ENCODE data around the gene DNAH12. TPM values are rescaled to one million over a fixed set of nuclear protein-coding genes. Genes with fewer than 3 reads are reported as not detected.

Gene DNAH12
- total and polyA plus RNA-seq, 2 of the 13 experiments (the other 11 are each of a cell fraction or from before 2014, with no cell fraction given): 0.11 TPM

DNA sequence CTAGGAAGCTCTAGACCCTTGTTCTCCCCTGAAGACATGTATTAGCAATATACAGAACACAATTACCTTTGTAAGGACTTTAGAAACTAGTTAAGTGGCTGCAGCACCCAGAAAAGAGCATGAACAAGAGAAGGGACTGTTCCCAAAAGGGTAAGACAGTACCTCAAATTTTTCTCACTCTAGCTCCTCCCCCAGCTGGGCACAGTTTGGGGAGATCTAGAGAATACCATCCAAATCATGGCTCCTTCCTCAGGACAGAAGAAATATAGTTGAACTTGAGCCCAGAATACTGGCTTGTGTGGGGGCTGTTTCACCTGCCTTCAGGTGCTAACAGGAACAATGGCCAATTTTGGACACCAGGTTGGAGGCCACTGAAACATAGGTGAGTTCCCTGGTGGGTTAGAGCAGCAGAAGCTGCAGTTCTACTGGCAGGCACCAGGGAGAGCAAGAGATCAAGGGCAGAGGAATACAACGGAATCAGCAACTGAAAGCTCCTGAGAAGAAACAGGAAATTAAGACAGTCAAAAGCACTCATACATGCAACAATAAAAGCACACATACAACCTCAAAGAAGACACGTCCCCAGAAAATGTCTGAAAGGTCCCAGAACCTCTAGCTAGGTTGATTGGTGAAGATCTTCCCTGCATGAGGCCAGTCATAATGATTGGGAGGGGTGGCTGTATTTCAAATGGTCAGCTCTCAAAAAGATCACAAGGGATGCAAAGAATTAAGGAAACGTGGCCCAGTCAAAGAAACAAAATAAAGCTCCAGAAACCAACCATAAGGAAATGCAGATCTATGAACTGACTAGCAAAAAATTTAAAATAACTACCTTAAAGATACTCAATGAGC lies 146.7 kb downstream of the DNAH12 start (continued):
- TF ChIP-seq STAG1 (CRISPR knock-in tag; IDR thresholded peaks at IDR 0.05) (peak; percentile 95), ZNF878 (CRISPR knock-in tag; IDR thresholded peaks at IDR 0.05) (no peak), HMG20B (CRISPR knock-in tag; conservative IDR thresholded peaks at IDR 0.05) (no peak), FIP1L1 (IDR thresholded peaks at IDR 0.05; ENCODE audit: borderline replicate concordance, insufficient read depth, low read depth, low read length) (no peak), NR2F6 (IDR thresholded peaks at IDR 0.05) (no peak), NR2F6 (CRISPR knock-in tag; IDR thresholded peaks at IDR 0.05) (no peak; the same call in 1 of the 2 replicates), FOXA3 (CRISPR knock-in tag; IDR thresholded peaks at IDR 0.05) (no peak), MATR3 (CRISPR knock-in tag; IDR thresholded peaks at IDR 0.05) (no peak), RBFOX2 (IDR thresholded peaks at IDR 0.05; ENCODE audit: low read depth, low read length) (no peak), JUND (CRISPR knock-in tag; IDR thresholded peaks at IDR 0.05) (no peak), ZNF224 (CRISPR knock-in tag; IDR thresholded peaks at IDR 0.05) (no peak), SMAD1 (CRISPR knock-in tag; IDR thresholded peaks at IDR 0.05; ENCODE audit: borderline replicate concordance, low read depth) (no peak), ZNF841 (CRISPR knock-in tag; IDR thresholded peaks at IDR 0.05; ENCODE audit: borderline replicate concordance) (no peak), ZNF530 (CRISPR knock-in tag; IDR thresholded peaks at IDR 0.05; ENCODE audit: low read depth) (no peak), HNF4G (IDR thresholded peaks at IDR 0.05; ENCODE audit: borderline replicate concordance, low read depth, low read length) (no peak), HNF4G (CRISPR knock-in tag; IDR thresholded peaks at IDR 0.05; ENCODE audit: borderline replicate concordance, low read depth) (no peak)
- TF ChIP-seq, protein P1, sequence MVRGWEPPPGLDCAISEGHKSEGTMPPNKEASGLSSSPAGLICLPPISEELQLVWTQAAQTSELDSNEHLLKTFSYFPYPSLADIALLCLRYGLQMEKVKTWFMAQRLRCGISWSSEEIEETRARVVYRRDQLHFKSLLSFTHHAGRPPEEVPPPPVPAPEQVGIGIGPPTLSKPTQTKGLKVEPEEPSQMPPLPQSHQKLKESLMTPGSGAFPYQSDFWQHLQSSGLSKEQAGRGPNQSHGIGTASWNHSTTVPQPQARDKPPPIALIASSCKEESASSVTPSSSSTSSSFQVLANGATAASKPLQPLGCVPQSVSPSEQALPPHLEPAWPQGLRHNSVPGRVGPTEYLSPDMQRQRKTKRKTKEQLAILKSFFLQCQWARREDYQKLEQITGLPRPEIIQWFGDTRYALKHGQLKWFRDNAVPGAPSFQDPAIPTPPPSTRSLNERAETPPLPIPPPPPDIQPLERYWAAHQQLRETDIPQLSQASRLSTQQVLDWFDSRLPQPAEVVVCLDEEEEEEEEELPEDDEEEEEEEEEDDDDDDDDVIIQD (CRISPR knock-in tag; IDR thresholded peaks at IDR 0.05; ENCODE audit: low read depth): peak; percentile 24; the same call in 1 of the 2 replicates
- TF ChIP-seq, protein P2, sequence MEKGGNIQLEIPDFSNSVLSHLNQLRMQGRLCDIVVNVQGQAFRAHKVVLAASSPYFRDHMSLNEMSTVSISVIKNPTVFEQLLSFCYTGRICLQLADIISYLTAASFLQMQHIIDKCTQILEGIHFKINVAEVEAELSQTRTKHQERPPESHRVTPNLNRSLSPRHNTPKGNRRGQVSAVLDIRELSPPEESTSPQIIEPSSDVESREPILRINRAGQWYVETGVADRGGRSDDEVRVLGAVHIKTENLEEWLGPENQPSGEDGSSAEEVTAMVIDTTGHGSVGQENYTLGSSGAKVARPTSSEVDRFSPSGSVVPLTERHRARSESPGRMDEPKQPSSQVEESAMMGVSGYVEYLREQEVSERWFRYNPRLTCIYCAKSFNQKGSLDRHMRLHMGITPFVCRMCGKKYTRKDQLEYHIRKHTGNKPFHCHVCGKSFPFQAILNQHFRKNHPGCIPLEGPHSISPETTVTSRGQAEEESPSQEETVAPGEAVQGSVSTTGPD (CRISPR knock-in tag; IDR thresholded peaks at IDR 0.05): no peak
- TF ChIP-seq, protein P3, sequence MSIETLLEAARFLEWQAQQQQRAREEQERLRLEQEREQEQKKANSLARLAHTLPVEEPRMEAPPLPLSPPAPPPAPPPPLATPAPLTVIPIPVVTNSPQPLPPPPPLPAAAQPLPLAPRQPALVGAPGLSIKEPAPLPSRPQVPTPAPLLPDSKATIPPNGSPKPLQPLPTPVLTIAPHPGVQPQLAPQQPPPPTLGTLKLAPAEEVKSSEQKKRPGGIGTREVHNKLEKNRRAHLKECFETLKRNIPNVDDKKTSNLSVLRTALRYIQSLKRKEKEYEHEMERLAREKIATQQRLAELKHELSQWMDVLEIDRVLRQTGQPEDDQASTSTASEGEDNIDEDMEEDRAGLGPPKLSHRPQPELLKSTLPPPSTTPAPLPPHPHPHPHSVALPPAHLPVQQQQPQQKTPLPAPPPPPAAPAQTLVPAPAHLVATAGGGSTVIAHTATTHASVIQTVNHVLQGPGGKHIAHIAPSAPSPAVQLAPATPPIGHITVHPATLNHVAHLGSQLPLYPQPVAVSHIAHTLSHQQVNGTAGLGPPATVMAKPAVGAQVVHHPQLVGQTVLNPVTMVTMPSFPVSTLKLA (IDR thresholded peaks at IDR 0.05): no peak
- TF ChIP-seq, protein P4, sequence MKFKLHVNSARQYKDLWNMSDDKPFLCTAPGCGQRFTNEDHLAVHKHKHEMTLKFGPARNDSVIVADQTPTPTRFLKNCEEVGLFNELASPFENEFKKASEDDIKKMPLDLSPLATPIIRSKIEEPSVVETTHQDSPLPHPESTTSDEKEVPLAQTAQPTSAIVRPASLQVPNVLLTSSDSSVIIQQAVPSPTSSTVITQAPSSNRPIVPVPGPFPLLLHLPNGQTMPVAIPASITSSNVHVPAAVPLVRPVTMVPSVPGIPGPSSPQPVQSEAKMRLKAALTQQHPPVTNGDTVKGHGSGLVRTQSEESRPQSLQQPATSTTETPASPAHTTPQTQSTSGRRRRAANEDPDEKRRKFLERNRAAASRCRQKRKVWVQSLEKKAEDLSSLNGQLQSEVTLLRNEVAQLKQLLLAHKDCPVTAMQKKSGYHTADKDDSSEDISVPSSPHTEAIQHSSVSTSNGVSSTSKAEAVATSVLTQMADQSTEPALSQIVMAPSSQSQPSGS (CRISPR knock-in tag; IDR thresholded peaks at IDR 0.05): 0 out of 2 replicates have a peak, but pooled peaks have one; percentile 41

All from HepG2 (cell line).